Measurements from ENCODE around the gene ALKBH7.
"Not testable (repeated sequence)": the region's sequence is repeated elsewhere in the genome, so short reads cannot be mapped to it uniquely, and the experiment has no call there.

ALKBH7 gene

GRCh38 chr19:6396305-6396704, 23.7 kb downstream of the ALKBH7 start:
- no peak for DNase-seq (ENCODE audit: low read depth in 2 of 3, low spot score in 2 of 3)

DNA sequence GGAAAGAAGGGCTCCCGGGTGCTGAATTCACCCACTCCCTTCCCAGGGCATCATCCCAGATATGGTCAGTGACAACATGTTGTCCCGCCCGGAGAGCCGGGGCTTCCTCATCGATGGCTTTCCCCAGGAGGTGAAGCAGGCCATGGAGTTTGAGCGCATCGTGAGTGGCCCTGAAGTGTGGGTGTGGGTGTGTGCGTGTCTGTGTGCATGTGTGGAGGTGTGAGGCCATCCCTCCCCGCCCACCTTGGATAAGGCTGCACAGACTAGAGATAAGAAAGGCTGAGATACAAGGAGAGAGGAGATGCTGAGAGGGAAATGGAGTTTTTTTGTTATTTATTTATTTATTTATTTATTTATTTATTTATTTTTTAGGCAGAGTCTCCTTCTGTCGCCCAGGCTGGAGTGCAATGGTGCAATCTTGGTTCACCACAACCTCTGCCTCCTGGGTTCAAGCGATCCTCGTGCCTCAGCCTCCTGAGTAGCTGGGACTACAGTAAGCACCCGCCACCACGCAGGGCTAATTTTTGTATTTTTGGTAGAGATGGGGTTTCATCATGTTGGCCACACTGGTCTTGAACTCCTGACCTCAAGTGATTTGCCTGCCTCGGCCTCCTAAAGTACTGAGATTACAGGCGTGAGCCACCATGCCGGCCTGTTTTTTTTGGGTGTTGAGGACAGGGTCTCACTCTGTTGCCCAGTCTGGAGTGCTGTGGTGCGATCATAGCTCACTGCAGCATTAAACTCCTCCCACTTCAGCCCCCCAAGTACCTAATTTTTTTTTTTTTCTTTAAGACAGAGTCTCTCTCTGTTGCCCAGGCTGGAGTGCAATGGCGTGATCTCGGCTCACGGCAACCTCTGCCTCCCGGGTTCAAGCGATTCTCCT, 27.7 kb downstream of the ALKBH7 start:
- not testable (repeated sequence) for DNase-seq (ENCODE audit: low read depth in 2 of 3, low spot score in 2 of 3)

DNA sequence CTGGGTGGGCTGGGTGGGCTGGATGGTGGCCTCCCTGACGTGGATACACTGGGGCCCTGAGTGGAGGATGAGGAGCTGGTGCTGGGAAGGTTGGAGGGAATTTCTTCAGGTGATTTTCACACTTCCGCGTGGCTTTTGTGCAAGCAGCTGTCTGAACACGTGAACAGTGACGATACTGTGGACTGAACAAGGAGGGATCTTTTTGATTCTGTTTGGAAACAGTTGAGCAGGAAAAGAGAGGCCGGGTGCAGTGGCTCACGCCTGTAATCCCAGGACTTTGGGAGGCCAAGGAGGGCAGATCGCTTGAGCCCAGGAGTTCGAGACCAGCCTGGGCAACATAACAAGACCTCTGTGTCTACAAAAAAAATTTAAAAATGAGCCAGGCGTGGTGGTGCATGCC, 29.5 kb downstream of the ALKBH7 start:
- no peak for DNase-seq (ENCODE audit: low read depth in 2 of 3, low spot score in 2 of 3)

DNA sequence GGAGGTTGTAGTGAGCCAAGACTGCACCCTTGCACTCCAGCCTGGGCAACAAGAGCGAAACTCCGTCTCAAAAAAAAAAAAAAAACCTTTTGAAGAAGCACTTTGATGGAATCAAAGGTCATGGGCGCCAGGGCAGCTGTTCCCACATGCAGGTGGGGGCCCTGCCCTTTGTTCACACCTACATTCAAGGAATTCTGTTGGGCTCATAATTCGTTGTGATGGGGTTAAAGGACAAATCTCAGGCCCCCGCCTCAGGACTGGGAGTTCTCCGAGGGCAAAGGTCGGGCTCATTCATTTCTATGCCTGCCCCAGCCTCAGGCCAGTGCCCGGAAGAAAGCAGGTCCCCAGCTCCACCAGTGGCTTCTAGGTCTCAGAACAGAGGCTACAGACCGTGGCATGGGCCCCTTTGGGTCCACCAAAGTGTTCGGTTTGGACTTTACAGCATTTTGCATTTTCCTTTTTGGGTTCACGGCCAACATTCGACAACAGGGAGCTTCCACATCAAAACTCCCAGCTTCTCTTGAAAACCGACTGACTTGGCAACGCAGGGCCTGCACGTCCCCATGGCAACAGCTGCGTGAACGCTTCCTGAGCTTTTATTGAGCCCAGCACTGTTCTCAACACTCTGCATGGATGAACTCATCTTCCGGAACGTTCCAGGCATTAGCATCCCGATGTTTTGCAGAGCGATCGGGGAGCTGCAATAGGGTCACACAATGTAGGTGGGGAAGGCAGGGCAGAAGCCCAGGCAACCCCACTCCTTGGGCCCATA, 30.4 kb downstream of the ALKBH7 start:
- no peak for DNase-seq (ENCODE audit: low read depth in 2 of 3, low spot score in 2 of 3)

GRCh38 chr19:6406401-6406800, 33.8 kb downstream of the ALKBH7 start:
- DNase-seq (ENCODE audit: low read depth in 2 of 3, low spot score in 2 of 3) = no peak

GRCh38 chr19:6409346-6409745, 36.8 kb downstream of the ALKBH7 start:
- DNase-seq (ENCODE audit: low read depth in 2 of 3, low spot score in 2 of 3) = no peak

GRCh38 chr19:6412061-6412446, 39.5 kb downstream of the ALKBH7 start:
- DNase-seq (ENCODE audit: low read depth in 2 of 3, low spot score in 2 of 3) = no peak

DNA sequence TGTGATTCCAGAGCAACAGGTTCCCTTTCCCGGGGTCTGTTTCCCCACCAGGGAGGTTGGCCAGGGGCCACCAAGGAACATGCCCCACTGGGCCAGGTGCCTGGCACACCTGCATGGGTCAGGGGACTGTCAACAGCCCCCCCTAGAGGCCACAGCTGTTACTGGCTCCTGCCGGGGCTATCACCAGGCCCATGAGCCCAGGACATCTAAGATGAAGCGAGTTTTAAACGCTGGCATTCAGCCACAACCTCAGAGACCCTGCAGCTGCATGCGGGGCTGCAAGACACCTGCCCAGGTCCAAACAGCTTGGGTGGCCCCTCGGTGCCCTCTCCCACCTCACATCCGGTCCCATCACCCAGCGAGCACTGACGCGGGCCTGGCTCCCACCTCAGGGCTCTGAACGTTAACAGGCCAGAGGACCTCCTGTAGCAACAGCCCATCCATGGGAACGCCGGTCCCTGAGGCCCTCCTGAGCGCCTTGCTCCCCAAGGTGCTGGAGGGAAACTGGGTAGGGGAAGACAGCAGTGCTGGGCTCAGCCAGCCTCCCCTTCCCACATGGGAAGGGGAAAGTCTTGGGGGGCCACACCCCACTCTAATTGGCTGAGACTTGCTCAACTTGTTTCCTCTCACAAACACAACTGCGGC, 40.0 kb downstream of the ALKBH7 start:
- DNase-seq (ENCODE audit: low read depth in 2 of 3, low spot score in 2 of 3) = peak in 1 of 3 experiments; percentile 49

- no peak for DNase-seq (ENCODE audit: low read depth in 2 of 3, low spot score in 2 of 3)
Observed at GRCh38 chr19:6413291-6413690, 40.7 kb downstream of the ALKBH7 start.

- no peak for DNase-seq (ENCODE audit: low read depth in 2 of 3, low spot score in 2 of 3)
Observed at GRCh38 chr19:6413721-6414643, 41.4 kb downstream of the ALKBH7 start.

DNA sequence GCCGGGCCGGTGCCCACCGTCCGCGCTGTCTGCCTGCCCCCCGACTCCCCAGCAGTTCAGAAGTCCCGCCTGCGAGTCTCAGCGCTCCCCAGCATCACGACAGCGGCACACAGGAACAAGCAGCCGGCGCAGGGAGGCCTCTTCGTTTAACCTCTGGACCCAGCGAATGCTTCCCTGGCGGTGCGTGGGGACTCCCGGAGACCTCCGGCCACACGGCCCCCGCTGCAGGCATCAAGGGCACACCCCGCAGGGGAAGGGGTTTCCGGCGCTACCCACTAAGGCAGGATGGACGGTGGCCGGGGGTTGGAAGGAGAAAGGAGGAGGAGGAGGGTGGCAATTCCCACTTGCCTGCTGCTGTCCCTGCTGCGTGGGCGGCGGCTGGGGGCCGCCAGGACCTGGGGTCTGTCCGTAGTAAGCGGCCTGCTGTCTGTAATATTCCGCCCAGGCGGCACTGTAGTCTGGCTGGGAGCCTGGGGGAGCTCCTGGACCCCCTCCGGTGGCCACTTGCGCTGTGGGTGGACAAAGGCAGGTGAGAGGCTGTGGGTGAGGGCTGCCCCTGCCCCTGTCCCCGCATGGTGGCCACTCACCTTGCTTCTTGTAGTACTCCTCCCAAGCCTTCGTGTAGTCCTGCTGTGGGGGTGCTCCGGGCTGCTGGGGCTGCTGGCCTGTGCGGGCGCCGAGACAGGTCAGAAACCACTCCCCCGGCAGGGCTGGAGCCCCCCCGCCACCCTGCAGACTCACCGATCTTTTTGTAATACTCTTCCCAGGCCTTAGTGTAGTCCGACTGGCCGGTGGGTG, 42.4 kb downstream of the ALKBH7 start:
- no peak for DNase-seq (ENCODE audit: low read depth in 2 of 3, low spot score in 2 of 3)

- DNase-seq (ENCODE audit: low read depth in 2 of 3, low spot score in 2 of 3) = no peak
Observed at GRCh38 chr19:6415591-6416190, 43.1 kb downstream of the ALKBH7 start.

GRCh38 chr19:6416658-6417405, 44.2 kb downstream of the ALKBH7 start:
- no peak for DNase-seq (ENCODE audit: low read depth in 2 of 3, low spot score in 2 of 3)

- DNase-seq (ENCODE audit: low read depth in 2 of 3, low spot score in 2 of 3) = no peak
Observed at GRCh38 chr19:6417713-6418561, 45.3 kb downstream of the ALKBH7 start.

DNA sequence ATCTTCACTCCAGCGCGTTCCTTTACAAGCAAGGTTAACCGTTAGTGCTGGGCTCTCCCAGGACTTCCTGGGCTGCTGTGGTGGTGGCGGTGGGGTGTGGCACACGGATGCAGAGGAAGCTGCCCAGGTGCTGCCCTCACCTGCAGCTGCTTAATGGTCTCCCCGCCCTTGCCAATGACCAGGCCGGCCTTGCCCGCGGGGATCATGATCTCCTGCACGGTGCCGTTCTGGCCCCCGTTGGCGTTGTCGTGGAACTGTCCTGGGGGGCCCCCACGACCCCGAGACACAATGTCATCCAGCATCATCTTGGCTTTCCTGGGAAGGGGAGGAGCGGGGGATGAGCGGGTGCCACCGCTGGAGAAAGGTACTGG, 46.0 kb downstream of the ALKBH7 start:
- DNase-seq (ENCODE audit: low read depth in 2 of 3, low spot score in 2 of 3) = no peak

GRCh38 chr19:6421075-6422014, 48.8 kb downstream of the ALKBH7 start:
- no peak for DNase-seq (ENCODE audit: low read depth in 2 of 3, low spot score in 2 of 3)

All from activated CD8-positive, alpha-beta memory T cell treated with anti-CD3 and anti-CD28 coated beads for 48 hours (primary cell).